Measurements from ENCODE around the gene KCTD1. TPM values are rescaled to one million over a fixed set of nuclear protein-coding genes. Genes with fewer than 3 reads are reported as not detected.

The KCTD1 gene
- total and polyA plus RNA-seq, 2 of the 4 experiments (the other 2 are of a cell fraction): 5.0 to 5.8 TPM

GRCh38 chr18:26549263-26550094 is 1.1 kb upstream of the KCTD1 start:
- Histone ChIP-seq H3K79me1 (ENCODE audit: low read depth in 1 of 2, low read length in 2 of 2) (peaks cover 16% of the 10 kb centered on the region in 2 experiments), H2BK15ac (ENCODE audit: low read depth, low read length) (0 out of 3 replicates have a peak overlapping the region, but pooled peaks have one; percentile 14), H3K9ac (ENCODE audit: low read depth, low read length) (peak overlapping the region; percentile 27; the same call in 1 of the 2 replicates), H2BK5ac (ENCODE audit: low read depth, low read length, poor library complexity, severe bottlenecking) (no peak overlapping the region), H3K9me1 (ENCODE audit: insufficient read depth, low read length) (peaks cover 5% of the 10 kb centered on the region; the same call in 1 of the 2 replicates), H2BK120ac (ENCODE audit: low read depth, low read length) (no peak overlapping the region; the same call in 1 of the 2 replicates), H2BK20ac (ENCODE audit: low read depth, low read length) (no peak overlapping the region), H3K27ac (ENCODE audit: insufficient read depth, low read length) (no peak overlapping the region), H3K4ac (ENCODE audit: low read depth, low read length) (no peak overlapping the region), H4K91ac (ENCODE audit: insufficient read depth, low read depth, low read length) (no peak overlapping the region), H3K9me3 (ENCODE audit: control insufficient read depth, insufficient read depth, low read length) (no peaks in the 10 kb centered on the region), H3K23ac (ENCODE audit: low read depth, low read length) (peak overlapping the region; percentile 74; the same call in 1 of the 2 replicates), H4K20me1 (ENCODE audit: insufficient read depth, low read length) (peaks cover 13% of the 10 kb centered on the region; the same call in 1 of the 2 replicates), H2AFZ (replicated peaks; ENCODE audit: low read length, poor library complexity) (peak overlapping the region; percentile 92), H3K4me2 (ENCODE audit: low read depth, low read length) (peak overlapping the region; percentile 85), H4K5ac (ENCODE audit: low read depth, low read length) (no peak overlapping the region), H3K36me3 (ENCODE audit: control insufficient read depth, insufficient read depth, low read length) (no peaks in the 10 kb centered on the region), H3K18ac (ENCODE audit: low read depth, low read length) (no peak overlapping the region), H4K8ac (ENCODE audit: low read depth in 2 of 2, low read length in 2 of 2) (no peak overlapping the region; a peak in 1 of 4 replicates), H3K27me3 (ENCODE audit: control insufficient read depth, insufficient read depth, low read length) (peaks cover 40% of the 10 kb centered on the region), H2AK9ac (replicated peaks; ENCODE audit: low read depth, low read length, poor library complexity) (peak overlapping the region; percentile 81), H3K56ac (ENCODE audit: extremely low read depth, insufficient read depth, low read length) (no peak overlapping the region; the same call in 1 of the 2 replicates), H3K14ac (replicated peaks; ENCODE audit: low read depth, low read length) (no peak overlapping the region), H3K4me1 (ENCODE audit: control insufficient read depth, insufficient read depth, low read length) (peaks cover 6% of the 10 kb centered on the region), H3K4me3 (ENCODE audit: insufficient read depth, low read depth, low read length) (peak overlapping the region; percentile 69), H2AK5ac (ENCODE audit: low read depth, low read length) (no peak overlapping the region)
- ATAC-seq (ENCODE audit: low read depth) (peak; percentile 24), DNase-seq (peak; percentile 38)
- ChIA-PET CTCF (interaction anchor here (0.6 to 1.2 kb wide), 3 partner anchors 83 to 166 kb away, joined by 3 to 5 read pairs (median 3); no protein-coding TSS in a partner anchor), POLR2A (ENCODE audit: unreplicated experiment) (no interaction called here)
- BruUV-seq (replicated peaks): no TSS peak
- intact Hi-C loops (cut with micrococcal nuclease): loop anchor here (2.0 to 5.0 kb wide), 6 partner anchors 69 to 242 kb away; no protein-coding TSS in a partner anchor
- TF ChIP-seq NFE2L2 (IDR thresholded peaks at IDR 0.05; ENCODE audit: low read depth, low read length) (no peak), CTCF (conservative IDR thresholded peaks at IDR 0.05; ENCODE audit: low read depth, low read length) (no peak), RAD21 (IDR thresholded peaks at IDR 0.05; ENCODE audit: low read length) (no peak), MAFK (IDR thresholded peaks at IDR 0.05; ENCODE audit: low read depth, low read length) (no peak), FOS (IDR thresholded peaks at IDR 0.05; ENCODE audit: low read depth, low read length) (no peak), MXI1 (IDR thresholded peaks at IDR 0.05; ENCODE audit: borderline replicate concordance, low read depth, low read length) (no peak), SMC3 (IDR thresholded peaks at IDR 0.05; ENCODE audit: low read depth, low read length) (no peak), RFX5 (IDR thresholded peaks at IDR 0.05; ENCODE audit: low read depth, low read length) (no peak)
- TF ChIP-seq, protein P1, sequence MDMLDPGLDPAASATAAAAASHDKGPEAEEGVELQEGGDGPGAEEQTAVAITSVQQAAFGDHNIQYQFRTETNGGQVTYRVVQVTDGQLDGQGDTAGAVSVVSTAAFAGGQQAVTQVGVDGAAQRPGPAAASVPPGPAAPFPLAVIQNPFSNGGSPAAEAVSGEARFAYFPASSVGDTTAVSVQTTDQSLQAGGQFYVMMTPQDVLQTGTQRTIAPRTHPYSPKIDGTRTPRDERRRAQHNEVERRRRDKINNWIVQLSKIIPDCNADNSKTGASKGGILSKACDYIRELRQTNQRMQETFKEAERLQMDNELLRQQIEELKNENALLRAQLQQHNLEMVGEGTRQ (IDR thresholded peaks at IDR 0.05; ENCODE audit: low read depth, low read length): no peak
- in situ Hi-C loops (cut with MboI; ENCODE audit: low sequenced_read_pairs): loop anchor here (10.0 kb wide), 1 partner anchor 65 kb away; no protein-coding TSS in a partner anchor
- dilution Hi-C loops (cut with HindIII; ENCODE audit: low sequenced_read_pairs, unreplicated experiment): no loop called here
- 2% methylated on average over 12 of the region's 71 CpGs; no CpG with 5 or more reads in 1 of the 2 experiments for WGBS, 2 experiments (ENCODE audit: extremely low coverage in 2 of 2, insufficient read length in 1 of 2)
